SU-DHL-6 (cell line): ENCODE results near the gene NATD1.

Experiments used
- EZH2phosphoT487 ChIP-seq: fragments of 200-600 bp; sonication (generic), shearing (Covaris generic); conservative IDR thresholded peaks from 2 replicates; pipeline ENCODE4 v1.6.1; 2018; ENCODE audit warnings: mild to moderate bottlenecking, antibody characterized with exemption, low read length, moderate library complexity, mixed read lengths
- TF ChIP-seq, protein P1 (sequence below): fragments of 200-600 bp; sonication (generic); IDR thresholded peaks from one replicate; pipeline ENCODE4 v1.5.1; 2017; ENCODE audit warnings: antibody characterized with exemption, mild to moderate bottlenecking, low read length, moderate library complexity; ENCODE audit not compliant: insufficient read depth, poor library complexity, severe bottlenecking

DNA sequence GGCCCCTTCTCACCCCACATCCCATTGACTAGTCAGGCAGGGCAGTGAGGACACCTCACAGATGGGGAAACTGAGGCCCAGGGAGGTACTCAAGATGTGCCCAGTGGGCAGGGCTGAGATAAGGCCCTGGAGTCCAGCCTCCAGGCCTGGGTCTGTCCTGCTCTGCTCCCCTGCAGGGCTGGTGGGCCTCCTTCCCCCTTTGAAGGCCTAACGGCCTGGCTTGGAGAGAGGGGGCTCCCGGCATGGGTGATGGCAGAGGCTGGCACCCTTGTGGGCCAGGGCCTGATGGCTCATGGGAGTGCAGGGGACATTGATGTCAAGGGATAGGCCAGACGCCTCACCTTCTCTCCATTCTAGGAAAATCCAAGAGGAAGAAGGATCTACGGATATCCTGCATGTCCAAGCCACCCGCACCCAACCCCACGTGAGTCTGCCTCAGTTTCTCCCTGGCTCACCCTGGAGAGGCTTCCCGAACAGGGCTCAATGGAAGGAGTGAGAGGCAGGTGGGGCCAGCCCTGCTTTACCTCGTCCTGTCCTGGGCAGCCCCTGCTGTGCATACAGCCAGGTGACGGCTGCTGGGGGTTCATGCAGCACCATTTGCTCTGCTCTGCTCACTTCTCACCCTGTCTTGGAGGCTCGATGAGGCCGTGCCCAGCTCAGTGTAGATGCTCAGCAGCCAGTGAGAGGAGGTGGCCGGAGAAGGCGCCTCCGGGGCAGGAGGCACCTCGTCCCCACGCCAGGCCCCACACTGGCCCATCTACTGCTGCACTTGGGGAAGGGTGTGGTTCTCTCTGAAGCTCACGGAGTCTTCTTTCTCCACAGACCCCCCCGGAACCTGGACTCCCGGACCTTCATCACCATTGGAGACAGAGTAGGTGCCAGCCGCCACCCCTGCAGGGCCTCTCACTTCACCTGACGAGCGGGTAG, 45.1 kb upstream of the NATD1 start:
- TF ChIP-seq, protein P1, sequence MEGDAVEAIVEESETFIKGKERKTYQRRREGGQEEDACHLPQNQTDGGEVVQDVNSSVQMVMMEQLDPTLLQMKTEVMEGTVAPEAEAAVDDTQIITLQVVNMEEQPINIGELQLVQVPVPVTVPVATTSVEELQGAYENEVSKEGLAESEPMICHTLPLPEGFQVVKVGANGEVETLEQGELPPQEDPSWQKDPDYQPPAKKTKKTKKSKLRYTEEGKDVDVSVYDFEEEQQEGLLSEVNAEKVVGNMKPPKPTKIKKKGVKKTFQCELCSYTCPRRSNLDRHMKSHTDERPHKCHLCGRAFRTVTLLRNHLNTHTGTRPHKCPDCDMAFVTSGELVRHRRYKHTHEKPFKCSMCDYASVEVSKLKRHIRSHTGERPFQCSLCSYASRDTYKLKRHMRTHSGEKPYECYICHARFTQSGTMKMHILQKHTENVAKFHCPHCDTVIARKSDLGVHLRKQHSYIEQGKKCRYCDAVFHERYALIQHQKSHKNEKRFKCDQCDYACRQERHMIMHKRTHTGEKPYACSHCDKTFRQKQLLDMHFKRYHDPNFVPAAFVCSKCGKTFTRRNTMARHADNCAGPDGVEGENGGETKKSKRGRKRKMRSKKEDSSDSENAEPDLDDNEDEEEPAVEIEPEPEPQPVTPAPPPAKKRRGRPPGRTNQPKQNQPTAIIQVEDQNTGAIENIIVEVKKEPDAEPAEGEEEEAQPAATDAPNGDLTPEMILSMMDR: no peak
- TF ChIP-seq EZH2phosphoT487: no peak
